GM23338 (cell line): Measurements from ENCODE around the gene TNFAIP8L1. TPM values are rescaled to one million over a fixed set of nuclear protein-coding genes. Genes with fewer than 3 reads are reported as not detected.

Source experiments
- ATAC-seq: fragments of 200-7000 bp; cut with Tn5 transposase; 3 replicates; pipeline ENCODE4 v1.9.1; 2020
- DNase-seq: peaks from one replicate; pipeline ENCODE4 v3.0.0-alpha.2; 2015; ENCODE audit warnings: low spot score
- H2AFZ ChIP-seq: fragments of 200-600 bp; sonication (generic); 2 replicates; pipeline ENCODE4 v1.8.0; 2016; ENCODE audit warnings: antibody characterized with exemption, mild to moderate bottlenecking, moderate library complexity
- H3F3A ChIP-seq: fragments of 200-600 bp; sonication (generic); replicated peaks from 2 replicates; pipeline ENCODE4 v1.8.0; 2017; ENCODE audit warnings: antibody characterized with exemption, mixed run types, low read depth
- H3K27ac ChIP-seq: fragments of 200-600 bp; sonication (generic); 2 replicates; pipeline ENCODE4 v1.6.1; 2016; ENCODE audit warnings: low read depth
- H3K27me3 ChIP-seq: fragments of 200-600 bp; sonication (generic); 2 replicates; pipeline ENCODE4 v1.8.0; 2016; ENCODE audit warnings: mild to moderate bottlenecking, mixed run types, moderate library complexity; ENCODE audit not compliant: insufficient read depth
- H3K36me3 ChIP-seq: fragments of 200-600 bp; sonication (generic); 2 replicates; pipeline ENCODE4 v1.8.0; 2016; ENCODE audit warnings: mild to moderate bottlenecking; ENCODE audit not compliant: insufficient read depth
- H3K4me1 ChIP-seq: fragments of 200-600 bp; sonication (generic); 2 replicates; pipeline ENCODE4 v1.8.0; 2016; ENCODE audit warnings: mild to moderate bottlenecking, moderate library complexity; ENCODE audit not compliant: insufficient read depth
- H3K4me2 ChIP-seq: fragments of 200-600 bp; sonication (generic); 2 replicates; pipeline ENCODE4 v1.7.1; 2017; ENCODE audit warnings: mixed run types
- H3K4me3 ChIP-seq: fragments of 200-600 bp; sonication (generic); 2 replicates; pipeline ENCODE4 v1.6.1; 2016; ENCODE audit warnings: mixed run types
- H3K79me2 ChIP-seq: fragments of 200-600 bp; sonication (generic); replicated peaks from 2 replicates; pipeline ENCODE4 v1.8.0; 2017; ENCODE audit warnings: mild to moderate bottlenecking; ENCODE audit not compliant: insufficient read depth
- H3K9me2 ChIP-seq: fragments of 200-600 bp; sonication (generic); 2 replicates; pipeline ENCODE4 v1.8.0; 2017; ENCODE audit not compliant: insufficient read depth
- H4K20me1 ChIP-seq: fragments of 200-600 bp; sonication (generic); replicated peaks from 2 replicates; pipeline ENCODE4 v1.8.0; 2017; ENCODE audit warnings: mild to moderate bottlenecking; ENCODE audit not compliant: insufficient read depth
- H3K27ac Mint-ChIP-seq: 2 replicates; pipeline ENCODE4 v1.8.0; 2020; ENCODE audit warnings: inconsistent platforms, mild to moderate bottlenecking, moderate library complexity, mixed read lengths
- H3K27me3 Mint-ChIP-seq: 3 replicates; pipeline ENCODE4 v1.8.0; 2022; ENCODE audit warnings: low read depth, mild to moderate bottlenecking, moderate library complexity, mixed read lengths, inconsistent platforms; ENCODE audit not compliant: insufficient read depth, poor library complexity
- H3K36me3 Mint-ChIP-seq: 3 replicates; pipeline ENCODE4 v1.8.0; 2021; ENCODE audit warnings: low read depth, mild to moderate bottlenecking, inconsistent platforms, moderate library complexity, mixed read lengths
- H3K4me1 Mint-ChIP-seq: 3 replicates; pipeline ENCODE4 v1.8.0; 2020; ENCODE audit warnings: mild to moderate bottlenecking, inconsistent platforms, mixed read lengths
- H3K4me3 Mint-ChIP-seq: 3 replicates; pipeline ENCODE4 v1.8.0; 2021; ENCODE audit warnings: moderate library complexity, mild to moderate bottlenecking, inconsistent platforms, mixed read lengths
- H3K9me3 Mint-ChIP-seq: 3 replicates; pipeline ENCODE4 v1.8.0; 2020; ENCODE audit warnings: moderate library complexity, mild to moderate bottlenecking, inconsistent platforms, mixed read lengths
- CREB1 ChIP-seq: fragments of 250-450 bp; sonication (Bioruptor Pico); IDR thresholded peaks from 2 replicates; pipeline ENCODE4 v1.5.0; 2020; ENCODE audit warnings: low read depth, mild to moderate bottlenecking, moderate library complexity
- ETS1 ChIP-seq: IDR thresholded peaks from 2 replicates; pipeline ENCODE4 v1.6.1; 2016; ENCODE audit warnings: antibody characterized with exemption
- EZH2phosphoT487 ChIP-seq: fragments of 200-600 bp; sonication (generic); IDR thresholded peaks from one replicate; pipeline ENCODE4 v1.8.1; 2018; ENCODE audit warnings: antibody characterized with exemption; ENCODE audit not compliant: unreplicated experiment
- NANOG ChIP-seq: IDR thresholded peaks from 2 replicates; pipeline ENCODE4 v1.6.1; 2016; ENCODE audit warnings: antibody characterized with exemption, borderline replicate concordance
- POLR2AphosphoS5 ChIP-seq: IDR thresholded peaks from 2 replicates; pipeline ENCODE4 v1.6.1; 2016; ENCODE audit warnings: antibody characterized with exemption, low read depth
- REST ChIP-seq: IDR thresholded peaks from one replicate; pipeline ENCODE4 v1.6.1; 2018; ENCODE audit warnings: antibody characterized with exemption; ENCODE audit not compliant: unreplicated experiment
- ZNF114 ChIP-seq: fragments of 250-450 bp; sonication (Bioruptor Pico); IDR thresholded peaks from 2 replicates; pipeline ENCODE4 v1.5.0; 2020; ENCODE audit warnings: mild to moderate bottlenecking, moderate library complexity
- ZNF331 ChIP-seq: fragments of 250-450 bp; sonication (Bioruptor Pico); IDR thresholded peaks from 2 replicates; pipeline ENCODE4 v1.5.0; 2020; ENCODE audit warnings: low read depth, mild to moderate bottlenecking, moderate library complexity
- ZNF462 ChIP-seq: fragments of 250-450 bp; sonication (Bioruptor Pico); IDR thresholded peaks from 2 replicates; pipeline ENCODE4 v1.5.0; 2020; ENCODE audit warnings: mild to moderate bottlenecking, moderate library complexity
- long read RNA-seq: library from polyadenylated mRNA; unstranded; transcript quantifications from one replicate; pipeline ENCODE4 v2.0.0, GENCODE V29; 2020; ENCODE audit not compliant: unreplicated experiment
- polyA plus RNA-seq: library from polyadenylated mRNA; unstranded; fragments of >200 nt; fragmentation: Nextera tagmentation; extraction: Ambion mirVana; gene quantifications from 2 replicates; pipeline ENCODE4 v1.2.1, GENCODE V29; 2016
- total RNA-seq: library from RNA; depleted of rRNA; stranded (reverse); fragments of >200 nt; shearing (Covaris generic); gene quantifications from 2 replicates; pipeline ENCODE4 v1.2.3, GENCODE V29; 2014; rRNA removed

Gene TNFAIP8L1
- total RNA-seq: 3.3 and 4.1 TPM in 2 replicates
- 2.7 and 3.2 TPM in 2 replicates for polyA plus RNA-seq
- long read RNA-seq, transcript TNFAIP8L1-201 (2 exons, 3,814 nt): major isoform, 8 of 9 reads
- long read RNA-seq, partial matches to known transcripts: 0 of 9 reads
- long read RNA-seq, other reads (novel, unspliced or antisense): 1 of 9 reads

- H3K27ac ChIP-seq: no peak within 1 kb of the TSS
Observed at GRCh38 chr19:4638828-4639530, at the start of gene TNFAIP8L1. TSS of gene TNFAIP8L1 (plus strand) at chr19:4639516. CDS start at chr19:4651870, 12,354 bp downstream.

More at GRCh38 chr19:4638828-4639530, at the start of gene TNFAIP8L1:
- H3K36me3 Mint-ChIP-seq: no peaks in the 10 kb centered on the region
- peaks cover 5% of the 10 kb centered on the region; the same call in 1 of the 2 replicates for H3K4me1 ChIP-seq
- peak; percentile 27; the same call in 1 of the 2 replicates for TF ChIP-seq POLR2AphosphoS5
- peak; percentile 40; the same call in 1 of the 2 replicates for TF ChIP-seq CREB1
- TF ChIP-seq NANOG: no peak
- TF ChIP-seq ZNF331 (CRISPR knock-in tag): no peak
- no peak for TF ChIP-seq ZNF114 (CRISPR knock-in tag)
- TF ChIP-seq ETS1: no peak
- TF ChIP-seq REST: no peak
- no peak for TF ChIP-seq EZH2phosphoT487
- no peak for TF ChIP-seq ZNF462
- peaks cover 11% of the 10 kb centered on the region for H3F3A ChIP-seq
- peak within 1 kb of the TSS; percentile 75 for H3K4me3 ChIP-seq
- peak within 1 kb of the TSS; percentile 91 for H3K4me2 ChIP-seq
- H3K79me2 ChIP-seq: no peaks in the 10 kb centered on the region
- peaks cover 21% of the 10 kb centered on the region for H3K27me3 Mint-ChIP-seq
- H3K27ac Mint-ChIP-seq: peak within 1 kb of the TSS; percentile 80
- H2AFZ ChIP-seq: peak within 1 kb of the TSS; percentile 93
- no peaks in the 10 kb centered on the region for H4K20me1 ChIP-seq
- ATAC-seq (peak; percentile 63), DNase-seq (peak; percentile 98)
- peak within 1 kb of the TSS; percentile 80 for H3K4me3 Mint-ChIP-seq
- H3K27me3 ChIP-seq: peaks cover 18% of the 10 kb centered on the region
- no peaks in the 10 kb centered on the region for H3K9me2 ChIP-seq
- no peaks in the 10 kb centered on the region for H3K36me3 ChIP-seq
- H3K4me1 Mint-ChIP-seq: peaks cover 6% of the 10 kb centered on the region
- H3K9me3 Mint-ChIP-seq: no peaks in the 10 kb centered on the region
